NCI-H345 treated with DMSO at 0.1 percent for 48 hours (cell line): ENCODE data around the gene SLC6A7.

Experiments used
- DNase-seq: peaks from one replicate; lab custom pipeline; 2025; ENCODE audit not compliant: unreplicated experiment; lab: John Stamatoyannopoulos, UW

The SLC6A7 gene

GRCh38 chr5:150155258-150156026 lies 34.4 kb upstream of the SLC6A7 start, which contains the start of gene PDGFRB:
Gene PDGFRB (minus strand): TSS chr5:150155845. CDS start chr5:150137047, 18,798 bp downstream.
- no peak for DNase-seq

DNA sequence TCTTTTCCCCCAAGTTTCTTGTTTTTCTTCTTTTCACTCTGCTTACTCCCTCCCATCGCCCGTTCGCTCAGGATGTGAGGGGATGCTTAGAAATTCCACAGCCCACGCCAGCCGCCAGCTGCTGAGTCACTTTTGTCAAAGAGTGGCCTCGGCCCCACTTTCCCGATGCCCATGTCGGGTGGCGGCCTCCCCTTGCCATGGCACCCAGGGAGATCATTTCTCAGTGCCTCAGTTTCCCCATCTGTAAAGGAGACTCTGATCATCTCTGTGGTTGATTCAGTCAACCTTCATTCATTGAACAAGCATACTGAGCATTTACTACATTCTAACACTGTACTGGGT lies 33.9 kb upstream of the SLC6A7 start:
- DNase-seq: no peak

- no peak for DNase-seq
Measured at GRCh38 chr5:150156540-150156939, 33.3 kb upstream of the SLC6A7 start.

DNA sequence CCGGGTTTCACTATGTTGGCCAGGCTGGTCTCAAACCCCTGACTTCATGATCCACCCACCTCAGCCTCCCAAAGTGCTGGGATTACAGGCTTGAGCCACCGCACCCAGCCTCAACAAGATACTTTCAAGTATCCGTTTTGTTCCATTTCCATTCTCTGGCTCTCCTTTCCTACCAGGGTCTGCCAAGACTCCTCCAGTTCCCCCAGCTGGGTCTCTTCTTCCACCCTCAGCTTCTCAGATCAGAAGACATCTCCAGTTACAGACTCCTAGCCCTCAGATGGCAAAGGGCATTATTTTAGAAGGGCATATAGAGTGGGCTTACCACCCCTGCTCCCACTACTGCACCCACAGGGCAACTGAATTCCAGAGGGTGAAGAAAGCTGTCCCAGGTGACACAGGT lies 32.7 kb upstream of the SLC6A7 start:
- DNase-seq: no peak

GRCh38 chr5:150158170-150158949 lies 31.5 kb upstream of the SLC6A7 start:
- DNase-seq: no peak

DNA sequence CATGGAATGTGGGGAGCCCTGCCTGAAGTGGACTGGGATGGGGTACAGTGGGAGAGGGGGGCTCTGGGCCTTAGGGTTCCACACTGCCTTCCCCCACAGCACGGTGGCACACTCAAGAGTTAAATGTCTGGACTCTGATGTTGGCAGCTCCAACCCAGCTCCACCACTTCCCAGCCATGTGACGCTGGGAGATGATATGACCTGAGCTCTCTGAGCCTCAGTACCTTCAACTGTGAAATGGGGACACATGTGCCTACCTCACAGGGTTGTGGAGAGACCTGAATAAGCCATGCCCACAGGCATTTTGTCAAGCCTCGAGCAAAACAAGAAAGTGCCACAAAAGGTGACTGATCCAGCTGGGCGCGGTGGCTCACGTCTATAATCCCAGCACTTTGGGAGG lies 30.8 kb upstream of the SLC6A7 start:
- no peak for DNase-seq

DNA sequence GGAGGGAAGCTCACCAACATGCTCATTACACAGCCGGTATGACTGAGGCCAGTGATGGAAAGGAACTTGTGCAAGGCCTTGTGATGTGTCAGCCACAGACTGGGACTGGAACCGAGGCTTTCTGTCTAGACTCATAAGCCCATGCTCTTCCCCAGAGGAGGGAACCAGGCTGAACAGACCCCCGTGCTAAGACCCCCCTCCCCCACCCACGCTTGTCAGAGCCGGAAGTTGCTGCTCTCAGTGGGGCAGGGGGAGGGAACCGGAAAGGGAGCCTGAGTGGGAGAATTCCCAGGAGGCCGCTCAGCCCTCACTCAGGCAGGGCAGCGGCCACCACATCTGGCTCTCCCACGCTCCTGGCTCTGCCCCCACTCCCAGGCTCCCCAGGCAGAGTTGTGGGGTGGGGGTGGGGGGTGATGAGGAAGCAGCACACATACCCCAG lies 30.1 kb upstream of the SLC6A7 start:
- DNase-seq: no peak

GRCh38 chr5:150160448-150161081 lies 29.3 kb upstream of the SLC6A7 start:
- no peak for DNase-seq

- DNase-seq: peak; percentile 58
Measured at GRCh38 chr5:150161242-150162141, 28.4 kb upstream of the SLC6A7 start.

DNA sequence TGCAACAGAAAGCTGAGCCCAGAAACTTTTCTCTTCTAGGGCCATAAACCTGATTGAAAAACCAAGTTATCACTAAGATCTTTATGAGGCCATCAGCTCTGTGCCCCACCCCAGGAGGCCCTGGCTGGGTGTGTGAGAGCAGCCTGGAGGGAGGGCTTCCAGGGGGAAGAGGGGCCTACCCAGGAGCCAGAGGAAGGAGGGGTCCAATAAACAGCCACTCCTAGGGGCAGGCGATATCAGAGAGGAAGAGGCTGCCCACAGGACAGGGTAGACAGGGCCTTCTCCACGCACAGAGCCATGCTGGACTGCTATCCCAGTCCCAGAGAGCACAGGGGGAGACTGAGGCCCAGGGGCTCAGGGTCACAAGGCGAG lies 27.7 kb upstream of the SLC6A7 start:
- DNase-seq: no peak

- no peak for DNase-seq
Measured at GRCh38 chr5:150163035-150163434, 26.8 kb upstream of the SLC6A7 start.

DNA sequence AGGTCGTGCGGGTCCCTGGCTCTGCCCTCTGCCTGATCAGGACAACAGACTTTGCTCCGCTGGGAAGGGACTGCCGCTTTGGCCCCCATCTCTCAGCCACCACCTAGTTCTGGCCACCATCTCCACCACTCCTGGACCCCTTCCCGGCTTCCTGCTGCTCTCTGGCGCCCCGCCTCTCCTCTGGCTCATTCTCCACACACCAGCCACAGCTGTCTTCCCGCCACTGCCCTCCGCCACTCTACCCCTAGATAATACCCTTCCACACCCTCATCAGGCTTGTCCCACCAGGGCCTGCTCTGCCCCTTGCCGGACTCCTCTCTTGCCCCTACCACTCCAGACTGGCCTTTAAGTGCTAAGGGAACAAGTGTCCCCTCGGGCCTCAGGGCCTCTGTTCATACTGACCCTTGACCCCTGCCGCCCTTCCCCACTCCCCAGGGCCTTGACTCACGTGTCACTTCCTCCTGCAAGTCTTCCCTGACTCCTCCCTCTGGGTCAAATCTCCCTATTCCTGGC lies 26.3 kb upstream of the SLC6A7 start:
- no peak for DNase-seq

DNA sequence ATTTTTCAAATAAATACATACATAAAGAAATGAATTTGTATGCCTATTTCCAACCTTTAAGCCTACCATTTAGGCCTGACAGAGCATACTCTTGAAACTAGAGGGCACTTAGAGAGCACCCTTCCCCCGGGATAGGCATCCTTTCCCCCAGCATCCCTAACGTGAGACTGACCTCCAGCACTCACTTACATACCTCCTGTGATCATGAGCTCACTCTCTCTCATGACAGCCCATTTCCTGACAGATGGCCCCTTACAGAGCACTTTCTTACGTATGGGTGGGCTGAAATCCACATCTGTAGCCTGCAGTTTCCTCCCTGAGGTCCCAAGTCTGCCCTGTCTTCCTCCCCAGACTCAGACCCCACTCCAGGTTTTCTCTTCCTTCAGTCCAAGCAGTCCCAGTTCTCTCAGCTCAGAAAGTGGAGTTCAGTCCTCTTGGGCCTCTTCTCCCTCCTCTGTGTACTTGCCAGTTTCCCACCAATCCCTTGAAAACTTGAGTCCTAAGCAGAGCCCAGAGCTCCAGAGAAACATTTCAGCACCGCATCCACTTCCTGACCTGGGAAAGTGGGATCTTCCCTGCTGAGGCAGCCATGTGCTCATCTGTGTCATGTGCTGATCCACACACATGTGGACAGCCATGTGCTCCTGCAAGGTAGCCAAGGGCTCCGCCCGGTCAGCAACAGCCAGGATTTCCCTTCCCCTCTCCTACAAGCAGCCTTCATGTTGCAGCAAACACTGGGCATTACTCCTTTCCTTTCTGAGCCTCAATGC lies 25.5 kb upstream of the SLC6A7 start:
- no peak for DNase-seq

DNA sequence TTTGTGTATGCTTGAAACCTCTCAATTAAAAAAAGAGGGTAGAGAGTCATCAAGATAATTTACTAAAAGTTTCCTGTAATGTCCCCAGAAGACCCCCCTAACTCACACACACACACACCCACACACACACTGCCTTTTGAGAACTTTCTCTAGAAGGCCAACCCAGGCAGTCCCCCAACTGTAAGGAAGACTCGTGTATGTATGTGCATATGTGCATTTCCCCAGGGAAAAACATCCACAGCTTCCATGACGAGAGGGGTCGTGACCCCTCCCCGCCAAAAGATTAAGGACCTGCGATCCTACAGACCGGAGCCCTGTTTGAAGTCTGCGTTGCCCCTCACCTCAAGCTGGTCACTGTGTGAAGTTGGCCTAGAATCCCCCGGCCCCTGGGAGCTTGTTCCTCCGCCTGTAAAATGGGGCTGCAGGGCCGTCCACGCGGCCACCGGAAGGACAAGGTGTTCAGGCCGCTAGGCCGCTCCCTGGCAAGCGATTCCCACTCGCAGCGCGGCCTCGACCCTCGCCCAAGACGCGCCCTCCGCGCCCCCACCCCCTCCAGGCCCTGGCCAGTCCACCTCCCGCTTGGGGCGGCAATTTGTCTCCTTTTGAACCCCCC lies 23.7 kb upstream of the SLC6A7 start:
- no peak for DNase-seq

GRCh38 chr5:150166650-150167511 lies 23.0 kb upstream of the SLC6A7 start, which contains the start of gene CDX1:
Gene CDX1 (plus strand): TSS chr5:150166778. CDS start chr5:150166877, 99 bp downstream.
- no peak for DNase-seq

- DNase-seq: no peak
Measured at GRCh38 chr5:150167512-150167850, 22.4 kb upstream of the SLC6A7 start.

- no peak for DNase-seq
Measured at GRCh38 chr5:150167908-150168307, 22.0 kb upstream of the SLC6A7 start.

- DNase-seq: no peak
Measured at GRCh38 chr5:150168864-150169263, 21.0 kb upstream of the SLC6A7 start.

- no peak for DNase-seq
Measured at GRCh38 chr5:150172145-150172544, 17.7 kb upstream of the SLC6A7 start.
